T-helper 1 cell treated with Interleukin-12 subunit alpha and Interleukin-12 subunit beta and Interleukin-4 antibody, amounts not matched to agents 30 μg/mL and 1 μg/mL, for 36 hours (primary cell): ENCODE measurements around the gene SLC9A8.
A peak's percentile ranks its signal among the peaks of the same experiment; 100 is the strongest.

ENCODE experiments used
- H3K27ac Mint-ChIP-seq: one replicate; pipeline ENCODE4 v1.8.0; 2021; ENCODE audit warnings: mild to moderate bottlenecking, mixed read lengths
- H3K27me3 Mint-ChIP-seq: one replicate; pipeline ENCODE4 v1.8.0; 2021; ENCODE audit warnings: low read depth, mixed read lengths
- H3K36me3 Mint-ChIP-seq: one replicate; pipeline ENCODE4 v1.8.0; 2021; ENCODE audit warnings: low read depth, mixed read lengths
- H3K4me1 Mint-ChIP-seq: one replicate; pipeline ENCODE4 v1.8.0; 2021; ENCODE audit warnings: low read depth, mixed read lengths
- H3K4me3 Mint-ChIP-seq: one replicate; pipeline ENCODE4 v1.8.0; 2021; ENCODE audit warnings: mild to moderate bottlenecking, moderate library complexity, mixed read lengths
- H3K9me3 Mint-ChIP-seq: one replicate; pipeline ENCODE4 v1.8.0; 2021; ENCODE audit warnings: mixed read lengths

Gene SLC9A8

DNA sequence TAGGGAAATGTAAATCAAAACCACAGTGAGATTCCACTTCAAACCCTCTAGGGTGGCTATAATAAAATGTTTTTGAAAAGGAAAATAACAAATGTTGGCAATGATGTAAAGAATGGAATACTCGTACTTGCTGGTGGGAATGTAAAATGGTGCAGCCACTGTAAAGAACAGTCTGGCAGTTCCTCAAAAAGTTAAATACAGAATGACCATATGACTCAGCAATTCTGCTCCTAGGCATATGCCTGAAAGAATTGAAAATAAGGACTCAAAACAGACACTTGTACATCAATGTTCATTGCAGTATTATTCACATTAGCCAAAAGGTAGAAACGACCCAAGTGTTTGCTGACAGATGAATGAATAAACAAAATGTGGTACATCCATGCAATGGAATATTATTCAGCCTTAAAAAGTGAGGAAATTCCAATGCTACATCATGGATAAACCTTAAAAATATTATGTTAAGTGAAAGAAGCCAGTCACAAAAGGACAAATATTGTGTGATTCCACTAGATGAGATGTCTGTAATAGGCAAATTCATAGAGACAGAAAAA lies 113.3 kb downstream of the SLC9A8 start:
- Mint-ChIP-seq H3K4me1 (peaks cover 4% of the 10 kb centered on the region), H3K36me3 (no peaks in the 10 kb centered on the region), H3K27me3 (peaks cover 8% of the 10 kb centered on the region), H3K27ac (no peak overlapping the region), H3K4me3 (no peak overlapping the region), H3K9me3 (no peaks in the 10 kb centered on the region)

GRCh38 chr20:49928411-49929141 lies 115.9 kb downstream of the SLC9A8 start:
- peaks cover 4% of the 10 kb centered on the region for H3K4me1 Mint-ChIP-seq
- no peak overlapping the region for H3K4me3 Mint-ChIP-seq
- H3K27ac Mint-ChIP-seq: peak overlapping the region; percentile 38
- H3K36me3 Mint-ChIP-seq: no peaks in the 10 kb centered on the region
- H3K9me3 Mint-ChIP-seq: no peaks in the 10 kb centered on the region
- peaks cover 8% of the 10 kb centered on the region for H3K27me3 Mint-ChIP-seq

- Mint-ChIP-seq H3K27ac (no peak overlapping the region), H3K4me1 (peaks cover 8% of the 10 kb centered on the region), H3K4me3 (no peak overlapping the region), H3K27me3 (peaks cover 7% of the 10 kb centered on the region), H3K9me3 (no peaks in the 10 kb centered on the region), H3K36me3 (no peaks in the 10 kb centered on the region)
Measured at GRCh38 chr20:49929142-49929494, 116.5 kb downstream of the SLC9A8 start.

DNA sequence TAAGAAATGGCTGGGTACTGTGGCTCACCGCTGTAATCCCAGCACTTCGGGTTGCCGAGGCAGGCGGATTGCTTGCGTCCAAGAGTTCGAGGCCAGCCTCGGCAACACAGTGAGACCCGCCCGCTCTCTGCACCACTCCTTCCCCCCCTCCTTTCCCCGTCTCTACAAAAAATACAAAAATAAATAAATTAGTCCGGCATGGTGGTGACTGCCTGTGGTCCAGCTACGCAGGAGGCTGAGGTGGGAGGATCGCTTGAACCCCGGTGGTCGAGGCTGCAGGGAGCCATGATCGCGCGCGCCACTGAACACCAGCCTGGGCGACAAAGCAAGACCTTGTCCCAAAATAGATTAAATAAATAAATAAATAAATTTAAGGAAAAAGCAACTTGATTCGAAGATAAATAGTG lies 123.1 kb downstream of the SLC9A8 start:
- Mint-ChIP-seq H3K27me3 (no peaks in the 10 kb centered on the region), H3K27ac (no peak overlapping the region), H3K4me1 (peaks cover 32% of the 10 kb centered on the region), H3K9me3 (no peaks in the 10 kb centered on the region), H3K36me3 (peaks cover 11% of the 10 kb centered on the region), H3K4me3 (peak overlapping the region; percentile 31)

- peak within 1 kb of the TSS; percentile 90 for H3K27ac Mint-ChIP-seq
- peak within 1 kb of the TSS; percentile 94 for H3K4me3 Mint-ChIP-seq
- H3K4me1 Mint-ChIP-seq: peaks cover 37% of the 10 kb centered on the region
- no peaks in the 10 kb centered on the region for H3K27me3 Mint-ChIP-seq
- H3K36me3 Mint-ChIP-seq: peaks cover 16% of the 10 kb centered on the region
- H3K9me3 Mint-ChIP-seq: no peaks in the 10 kb centered on the region
Measured at GRCh38 chr20:49936153-49937026, 123.8 kb downstream of the SLC9A8 start, which contains the start of gene RNF114. Gene RNF114, plus strand, starts transcription at chr20:49936397. Its CDS starts 16 bp downstream, at chr20:49936413.

DNA sequence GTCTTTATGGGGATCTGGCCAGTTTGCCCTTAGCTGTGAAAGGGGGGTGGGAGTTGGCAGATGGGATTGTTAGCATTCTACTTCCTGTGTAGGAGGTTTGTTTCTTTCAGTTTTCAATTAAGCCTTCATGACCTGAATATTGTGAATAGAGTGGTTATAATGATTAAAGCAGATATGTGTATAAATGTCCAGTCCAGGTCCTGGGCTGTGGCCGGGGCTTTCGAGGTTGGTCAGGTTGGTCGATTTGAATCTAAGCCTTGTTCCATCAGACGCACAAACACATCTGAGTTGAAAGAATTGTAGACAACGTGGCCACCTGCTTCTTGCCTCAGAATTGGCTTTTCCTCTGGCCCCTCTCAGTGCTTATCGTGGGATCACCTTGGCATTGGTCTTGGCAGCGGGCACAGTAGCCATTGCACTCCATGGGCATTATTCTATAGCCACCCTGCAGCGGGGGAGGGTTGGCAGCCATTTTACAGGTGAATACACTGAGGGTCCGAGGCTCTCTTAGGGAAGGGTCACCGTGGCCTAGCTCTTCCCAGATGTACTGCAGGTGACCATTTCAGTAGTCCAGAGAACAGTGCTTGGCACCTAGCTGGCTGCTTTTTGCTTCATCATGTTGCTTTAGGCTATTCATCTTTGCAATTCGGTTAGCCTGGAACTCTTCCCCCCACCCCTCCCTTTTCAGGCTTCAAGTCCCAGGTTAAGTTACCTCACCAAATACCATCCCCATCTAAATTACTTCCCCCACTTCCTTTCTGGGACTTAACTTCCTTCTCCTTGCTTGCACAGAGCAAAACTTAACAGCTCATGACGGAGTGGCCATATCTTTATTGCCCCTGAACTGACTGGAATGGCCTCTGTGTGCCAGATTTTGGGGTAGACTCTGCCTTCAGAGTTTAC lies 124.7 kb downstream of the SLC9A8 start:
- Mint-ChIP-seq H3K4me1 (peaks cover 39% of the 10 kb centered on the region), H3K9me3 (no peaks in the 10 kb centered on the region), H3K4me3 (peak overlapping the region; percentile 94), H3K27ac (peak overlapping the region; percentile 90), H3K36me3 (peaks cover 21% of the 10 kb centered on the region), H3K27me3 (no peaks in the 10 kb centered on the region)

GRCh38 chr20:49938173-49939163 lies 125.8 kb downstream of the SLC9A8 start:
- Mint-ChIP-seq H3K36me3 (peaks cover 26% of the 10 kb centered on the region), H3K4me1 (peaks cover 39% of the 10 kb centered on the region), H3K27me3 (no peaks in the 10 kb centered on the region), H3K9me3 (no peaks in the 10 kb centered on the region), H3K4me3 (peak overlapping the region; percentile 74), H3K27ac (peak overlapping the region; percentile 61)

DNA sequence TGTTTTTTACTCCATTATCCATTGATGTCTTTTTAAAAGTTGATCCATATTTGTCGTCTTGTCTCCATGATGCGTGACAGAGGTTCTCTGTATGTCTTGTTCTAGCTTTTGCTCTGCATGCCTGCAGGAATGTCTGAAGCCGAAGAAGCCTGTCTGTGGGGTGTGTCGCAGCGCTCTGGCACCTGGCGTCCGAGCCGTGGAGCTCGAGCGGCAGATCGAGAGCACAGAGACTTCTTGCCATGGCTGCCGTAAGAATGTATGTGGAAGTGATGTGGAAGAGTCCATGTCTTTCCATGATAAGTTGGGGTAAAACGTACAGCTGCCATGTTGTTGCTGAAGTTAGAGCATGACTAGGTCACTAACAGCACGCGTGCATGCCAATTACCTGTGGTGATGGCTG lies 128.8 kb downstream of the SLC9A8 start:
- Mint-ChIP-seq H3K36me3 (peaks cover 41% of the 10 kb centered on the region), H3K9me3 (no peaks in the 10 kb centered on the region), H3K27ac (no peak overlapping the region), H3K4me3 (no peak overlapping the region), H3K4me1 (peaks cover 30% of the 10 kb centered on the region), H3K27me3 (no peaks in the 10 kb centered on the region)
